Epithelial cell of proximal tubule (primary cell): ENCODE data around the gene NFKB1. TPM values are rescaled to one million over a fixed set of nuclear protein-coding genes. Genes with fewer than 3 reads are reported as not detected.
"Not testable (repeated sequence)": the region's sequence is repeated elsewhere in the genome, so short reads cannot be mapped to it uniquely, and the experiment has no call there.

Experiments
- DNase-seq: peaks from one replicate; pipeline ENCODE4 v3.0.0-alpha.2; 2011; ENCODE audit warnings: low read depth
- H3K4me3 ChIP-seq: 2 replicates; pipeline ENCODE4 v1.5.1; 2011; ENCODE audit warnings: low read depth, mild to moderate bottlenecking, low read length
- CTCF ChIP-seq: conservative IDR thresholded peaks from 2 replicates; pipeline ENCODE4 v1.5.1; 2012; ENCODE audit warnings: low read depth, mild to moderate bottlenecking, low read length
- total RNA-seq: library from RNA; depleted of rRNA; stranded (reverse); fragments of >200 nt; gene quantifications from 2 replicates; pipeline ENCODE4 v1.2.3, GENCODE V29; 2015

NFKB1 gene
- total RNA-seq, 1 donor from 2014 or later = 26.2 TPM

DNA sequence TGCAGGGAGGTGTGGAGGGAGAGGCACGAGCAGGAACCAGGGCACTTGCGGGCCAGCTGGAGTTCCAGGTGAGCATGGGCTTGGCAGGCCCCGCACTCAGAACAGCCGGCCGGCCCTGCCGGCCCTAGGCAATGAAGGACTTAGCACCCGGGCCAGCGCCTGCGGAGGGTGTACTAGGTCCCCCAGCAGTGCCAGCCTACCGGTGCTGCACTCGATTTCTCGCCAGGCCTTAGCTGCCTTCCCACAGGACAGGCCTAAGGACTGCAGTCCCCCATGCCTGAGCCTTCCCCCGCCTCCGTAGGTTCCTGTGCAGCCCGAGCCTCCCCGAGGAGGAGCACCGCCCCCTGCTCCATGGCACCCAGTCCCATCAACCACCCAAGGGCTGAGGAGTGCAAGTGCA, 18.0 kb upstream of the NFKB1 start:
- no peak for TF ChIP-seq CTCF
- H3K4me3 ChIP-seq = no peak overlapping the region
- no peak for DNase-seq

- H3K4me3 ChIP-seq, DNase-seq: not testable (repeated sequence)
Measured at GRCh38 chr4:102483990-102484692, 17.0 kb upstream of the NFKB1 start.

GRCh38 chr4:102492531-102493241, 8.5 kb upstream of the NFKB1 start:
- TF ChIP-seq CTCF = no peak
- no peak overlapping the region for H3K4me3 ChIP-seq
- DNase-seq = no peak

DNA sequence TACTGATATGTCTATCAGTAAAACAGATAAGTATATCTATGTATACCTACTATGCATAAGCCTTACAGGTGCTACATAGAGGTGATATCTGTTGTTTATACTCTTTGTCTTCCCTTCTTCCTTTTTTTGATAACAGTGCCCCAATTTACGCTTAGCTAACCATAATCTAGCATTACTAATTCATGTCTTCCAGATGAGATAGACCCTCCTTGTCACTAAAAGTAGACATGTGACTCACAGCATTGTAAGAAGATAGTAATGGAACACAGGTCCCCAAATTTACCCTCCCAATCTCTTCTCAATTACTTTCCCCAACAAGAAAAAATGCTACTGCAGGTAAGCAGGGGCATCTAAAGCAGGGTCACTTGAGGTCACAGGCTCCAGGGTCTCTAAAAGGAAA, 7.9 kb upstream of the NFKB1 start:
- no peak for DNase-seq
- no peak overlapping the region for H3K4me3 ChIP-seq
- no peak for TF ChIP-seq CTCF

- no peak overlapping the region for H3K4me3 ChIP-seq
- no peak for DNase-seq
- TF ChIP-seq CTCF = no peak
Measured at GRCh38 chr4:102493794-102494193, 7.4 kb upstream of the NFKB1 start.

- TF ChIP-seq CTCF = no peak
Measured at GRCh38 chr4:102494603-102495002, 6.6 kb upstream of the NFKB1 start.

DNA sequence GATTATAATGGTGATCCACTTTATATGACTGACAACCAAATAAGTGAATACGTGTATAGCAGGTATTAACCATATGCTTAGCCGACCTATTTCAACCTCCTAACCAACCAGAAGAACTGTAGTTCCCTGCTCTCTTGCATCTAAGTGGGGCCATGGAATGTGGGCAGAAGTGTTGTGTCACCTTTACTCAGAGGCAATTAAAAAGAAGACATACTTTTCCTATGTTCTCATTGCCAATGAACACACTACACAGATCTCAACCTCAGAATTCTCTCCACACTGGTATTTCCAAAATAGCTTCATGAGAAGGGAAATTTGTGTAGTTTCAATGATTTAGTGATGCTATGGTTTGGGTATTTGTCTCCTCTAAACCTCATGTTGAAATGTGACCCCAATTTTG, 3.2 kb upstream of the NFKB1 start:
- H3K4me3 ChIP-seq = no peak overlapping the region
- DNase-seq = no peak
- no peak for TF ChIP-seq CTCF

More at GRCh38 chr4:102494603-102495002, 6.6 kb upstream of the NFKB1 start:
- no peak for DNase-seq
- no peak overlapping the region for H3K4me3 ChIP-seq
